ENCODE results near the gene CACNA1C.

CACNA1C gene

GRCh38 chr12:2578772-2579171, 526.0 kb downstream of the CACNA1C start:
- DNase-seq (ENCODE audit: low read depth) = no peak
- H3K4me3 ChIP-seq (ENCODE audit: low read depth, low read length) = no peak overlapping the region
- no peak for TF ChIP-seq POLR2A (IDR thresholded peaks at IDR 0.05; ENCODE audit: extremely low read depth, insufficient read length)
- no peak for TF ChIP-seq MYC (IDR thresholded peaks at IDR 0.05; ENCODE audit: low read depth, low read length)
- no peak for TF ChIP-seq MAX (IDR thresholded peaks at IDR 0.05; ENCODE audit: low read depth, low read length)
- no peak for TF ChIP-seq CTCF (IDR thresholded peaks at IDR 0.05; ENCODE audit: low read depth, low read length)

- TF ChIP-seq CTCF (IDR thresholded peaks at IDR 0.05; ENCODE audit: low read depth, low read length) (no peak), POLR2A (IDR thresholded peaks at IDR 0.05; ENCODE audit: extremely low read depth, insufficient read length) (no peak), MYC (IDR thresholded peaks at IDR 0.05; ENCODE audit: low read depth, low read length) (no peak), MAX (IDR thresholded peaks at IDR 0.05; ENCODE audit: low read depth, low read length) (no peak)
- no peak for DNase-seq (ENCODE audit: low read depth)
- no peak overlapping the region for H3K4me3 ChIP-seq (ENCODE audit: low read depth, low read length)
Observed at GRCh38 chr12:2580821-2581220, 528.0 kb downstream of the CACNA1C start.

GRCh38 chr12:2581293-2582045, 528.7 kb downstream of the CACNA1C start:
- no peak for TF ChIP-seq MAX (IDR thresholded peaks at IDR 0.05; ENCODE audit: low read depth, low read length)
- TF ChIP-seq CTCF (IDR thresholded peaks at IDR 0.05; ENCODE audit: low read depth, low read length) = no peak
- DNase-seq (ENCODE audit: low read depth) = no peak
- no peak overlapping the region for H3K4me3 ChIP-seq (ENCODE audit: low read depth, low read length)

GRCh38 chr12:2582631-2583030, 529.8 kb downstream of the CACNA1C start:
- no peak for DNase-seq (ENCODE audit: low read depth)
- TF ChIP-seq CTCF (IDR thresholded peaks at IDR 0.05; ENCODE audit: low read depth, low read length) = no peak
- no peak for TF ChIP-seq MYC (IDR thresholded peaks at IDR 0.05; ENCODE audit: low read depth, low read length)
- no peak overlapping the region for H3K4me3 ChIP-seq (ENCODE audit: low read depth, low read length)

GRCh38 chr12:2583091-2583497, 530.3 kb downstream of the CACNA1C start:
- H3K4me3 ChIP-seq (ENCODE audit: low read depth, low read length) = no peak overlapping the region
- no peak for TF ChIP-seq MYC (IDR thresholded peaks at IDR 0.05; ENCODE audit: low read depth, low read length)
- peak; percentile 67 for TF ChIP-seq CTCF (IDR thresholded peaks at IDR 0.05; ENCODE audit: low read depth, low read length)
- DNase-seq (ENCODE audit: low read depth) = peak; percentile 73

GRCh38 chr12:2583642-2584401, 531.0 kb downstream of the CACNA1C start:
- DNase-seq (ENCODE audit: low read depth) = no peak
- TF ChIP-seq MAX (IDR thresholded peaks at IDR 0.05; ENCODE audit: low read depth, low read length) (no peak), CTCF (IDR thresholded peaks at IDR 0.05; ENCODE audit: low read depth, low read length) (no peak), MYC (IDR thresholded peaks at IDR 0.05; ENCODE audit: low read depth, low read length) (no peak), POLR2A (IDR thresholded peaks at IDR 0.05; ENCODE audit: extremely low read depth, insufficient read length) (no peak)
- H3K4me3 ChIP-seq (ENCODE audit: low read depth, low read length) = no peak overlapping the region
